ENCODE data around the gene MREG. TPM values are rescaled to one million over a fixed set of nuclear protein-coding genes. Genes with fewer than 3 reads are reported as not detected.

The MREG gene
- total and polyA plus RNA-seq, 9 of the 15 experiments (the other 6 are each of a cell fraction or from before 2014, with no cell fraction given), result 0.77 to 3.8 (median 2.3) TPM

DNA sequence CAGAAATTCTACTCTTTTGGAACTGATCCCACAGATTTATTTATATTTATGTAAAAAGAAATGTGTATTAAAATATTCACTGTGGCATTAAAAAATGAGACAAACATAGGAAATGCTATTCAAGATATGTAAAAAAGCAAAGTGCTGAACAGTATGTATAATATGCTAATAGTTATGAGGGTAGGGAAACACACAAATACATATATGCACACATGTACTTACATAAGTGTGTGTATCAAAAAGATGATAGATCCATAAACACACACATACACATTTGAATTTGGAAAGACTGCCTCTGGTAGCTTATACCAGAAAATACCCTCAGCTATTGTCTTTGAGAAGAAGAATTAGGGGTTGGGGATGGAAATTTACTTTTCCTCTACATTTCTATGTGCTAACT lies 103.2 kb downstream of the MREG start:
- intact Hi-C loops (cut with micrococcal nuclease), result loop anchor here (10.0 kb wide), 1 partner anchor 115 kb away; no protein-coding TSS in a partner anchor
- CTCF ChIA-PET (ENCODE audit: low intra/inter-chr PET ratio), result no interaction called here

More for the DNA sequence above, 103.2 kb downstream of the MREG start:
- POLR2A ChIA-PET, result interaction anchor here (1.4 kb wide), 1 partner anchor 8 kb away, joined by 3 read pairs; no protein-coding TSS in a partner anchor
- no peak overlapping the region for H3K4me2 ChIP-seq (ENCODE audit: insufficient read depth, low read length)
- no peak overlapping the region for H2AFZ ChIP-seq (ENCODE audit: low read depth, low read length)
- DNase-seq (ENCODE audit: extremely low read depth in 1 of 4, low spot score in 3 of 4), result no peak
- no peaks in the 10 kb centered on the region for H3K9me3 ChIP-seq (replicated peaks; ENCODE audit: control insufficient read depth, insufficient read depth, low read depth, low read length)
- in situ Hi-C loops (cut with MboI), result loop anchor here (10.0 kb wide), 1 partner anchor 455 kb away; no protein-coding TSS in a partner anchor
- no peaks in the 10 kb centered on the region; a peak in 1 of 5 replicates for H3K4me1 ChIP-seq (replicated peaks in 1 of 2; ENCODE audit: control insufficient read depth in 2 of 2, insufficient read depth in 2 of 2, low read length in 2 of 2)
- no TSS peak for BruUV-seq (replicated peaks)
- H3K79me2 ChIP-seq (ENCODE audit: control insufficient read depth, insufficient read depth, low read length), result no peaks in the 10 kb centered on the region
- no peak overlapping the region for H3K27ac ChIP-seq (ENCODE audit: extremely low read depth, low read depth, low read length)
- no peak for TF ChIP-seq NFE2 (IDR thresholded peaks at IDR 0.05; ENCODE audit: low read depth)
- TF ChIP-seq, protein P1, sequence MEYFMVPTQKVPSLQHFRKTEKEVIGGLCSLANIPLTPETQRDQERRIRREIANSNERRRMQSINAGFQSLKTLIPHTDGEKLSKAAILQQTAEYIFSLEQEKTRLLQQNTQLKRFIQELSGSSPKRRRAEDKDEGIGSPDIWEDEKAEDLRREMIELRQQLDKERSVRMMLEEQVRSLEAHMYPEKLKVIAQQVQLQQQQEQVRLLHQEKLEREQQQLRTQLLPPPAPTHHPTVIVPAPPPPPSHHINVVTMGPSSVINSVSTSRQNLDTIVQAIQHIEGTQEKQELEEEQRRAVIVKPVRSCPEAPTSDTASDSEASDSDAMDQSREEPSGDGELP (CRISPR knock-in tag; IDR thresholded peaks at IDR 0.05; ENCODE audit: borderline replicate concordance), result no peak
- TF ChIP-seq POLR3A (IDR thresholded peaks at IDR 0.05; ENCODE audit: borderline replicate concordance, extremely low read depth, insufficient read depth, insufficient read length), result no peak
- no peak for TF ChIP-seq ZNF212 (CRISPR knock-in tag; IDR thresholded peaks at IDR 0.05)
- TF ChIP-seq, protein P2, sequence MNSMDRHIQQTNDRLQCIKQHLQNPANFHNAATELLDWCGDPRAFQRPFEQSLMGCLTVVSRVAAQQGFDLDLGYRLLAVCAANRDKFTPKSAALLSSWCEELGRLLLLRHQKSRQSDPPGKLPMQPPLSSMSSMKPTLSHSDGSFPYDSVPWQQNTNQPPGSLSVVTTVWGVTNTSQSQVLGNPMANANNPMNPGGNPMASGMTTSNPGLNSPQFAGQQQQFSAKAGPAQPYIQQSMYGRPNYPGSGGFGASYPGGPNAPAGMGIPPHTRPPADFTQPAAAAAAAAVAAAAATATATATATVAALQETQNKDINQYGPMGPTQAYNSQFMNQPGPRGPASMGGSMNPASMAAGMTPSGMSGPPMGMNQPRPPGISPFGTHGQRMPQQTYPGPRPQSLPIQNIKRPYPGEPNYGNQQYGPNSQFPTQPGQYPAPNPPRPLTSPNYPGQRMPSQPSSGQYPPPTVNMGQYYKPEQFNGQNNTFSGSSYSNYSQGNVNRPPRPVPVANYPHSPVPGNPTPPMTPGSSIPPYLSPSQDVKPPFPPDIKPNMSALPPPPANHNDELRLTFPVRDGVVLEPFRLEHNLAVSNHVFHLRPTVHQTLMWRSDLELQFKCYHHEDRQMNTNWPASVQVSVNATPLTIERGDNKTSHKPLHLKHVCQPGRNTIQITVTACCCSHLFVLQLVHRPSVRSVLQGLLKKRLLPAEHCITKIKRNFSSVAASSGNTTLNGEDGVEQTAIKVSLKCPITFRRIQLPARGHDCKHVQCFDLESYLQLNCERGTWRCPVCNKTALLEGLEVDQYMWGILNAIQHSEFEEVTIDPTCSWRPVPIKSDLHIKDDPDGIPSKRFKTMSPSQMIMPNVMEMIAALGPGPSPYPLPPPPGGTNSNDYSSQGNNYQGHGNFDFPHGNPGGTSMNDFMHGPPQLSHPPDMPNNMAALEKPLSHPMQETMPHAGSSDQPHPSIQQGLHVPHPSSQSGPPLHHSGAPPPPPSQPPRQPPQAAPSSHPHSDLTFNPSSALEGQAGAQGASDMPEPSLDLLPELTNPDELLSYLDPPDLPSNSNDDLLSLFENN (IDR thresholded peaks at IDR 0.05; ENCODE audit: low read depth in 2 of 2, low read length in 2 of 2), result no peak
- TF ChIP-seq, protein P3, sequence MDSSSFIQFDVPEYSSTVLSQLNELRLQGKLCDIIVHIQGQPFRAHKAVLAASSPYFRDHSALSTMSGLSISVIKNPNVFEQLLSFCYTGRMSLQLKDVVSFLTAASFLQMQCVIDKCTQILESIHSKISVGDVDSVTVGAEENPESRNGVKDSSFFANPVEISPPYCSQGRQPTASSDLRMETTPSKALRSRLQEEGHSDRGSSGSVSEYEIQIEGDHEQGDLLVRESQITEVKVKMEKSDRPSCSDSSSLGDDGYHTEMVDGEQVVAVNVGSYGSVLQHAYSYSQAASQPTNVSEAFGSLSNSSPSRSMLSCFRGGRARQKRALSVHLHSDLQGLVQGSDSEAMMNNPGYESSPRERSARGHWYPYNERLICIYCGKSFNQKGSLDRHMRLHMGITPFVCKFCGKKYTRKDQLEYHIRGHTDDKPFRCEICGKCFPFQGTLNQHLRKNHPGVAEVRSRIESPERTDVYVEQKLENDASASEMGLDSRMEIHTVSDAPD (CRISPR knock-in tag; IDR thresholded peaks at IDR 0.05), result no peak
- no peak for TF ChIP-seq ZKSCAN8 (CRISPR knock-in tag; IDR thresholded peaks at IDR 0.05)
- no peak for TF ChIP-seq NCOA1 (IDR thresholded peaks at IDR 0.05; ENCODE audit: low read depth)
- TF ChIP-seq SMAD3 (CRISPR knock-in tag; conservative IDR thresholded peaks at IDR 0.05), result no peak
- TF ChIP-seq ZNF316 (IDR thresholded peaks at IDR 0.05), result no peak
- H4K20me1 ChIP-seq (replicated peaks; ENCODE audit: control insufficient read depth, insufficient read depth, low read length), result no peaks in the 10 kb centered on the region
- H3K9me1 ChIP-seq (ENCODE audit: control insufficient read depth, insufficient read depth, low read length), result no peaks in the 10 kb centered on the region
- no peak overlapping the region for H3K4me3 ChIP-seq
- ATAC-seq, result no peak
- no peak for FAIRE-seq
- no peak overlapping the region for H3K9ac ChIP-seq (ENCODE audit: insufficient read depth in 1 of 2, low read depth in 2 of 2, low read length in 2 of 2)
- H3K27me3 ChIP-seq (ENCODE audit: control insufficient read depth in 2 of 2, insufficient read depth in 2 of 2, low read length in 2 of 2), result no peaks in the 10 kb centered on the region
- no peaks in the 10 kb centered on the region for H3K36me3 ChIP-seq (ENCODE audit: control insufficient read depth, insufficient read depth, low read length)

Measured in K562 (cell line).